GM12878 (cell line): Measurements from ENCODE around the gene PDSS2. TPM values are rescaled to one million over a fixed set of nuclear protein-coding genes. Genes with fewer than 3 reads are reported as not detected.

Experiments
- ATAC-seq: fragments of 200-7000 bp; cut with Tn5 transposase; 3 replicates; pipeline ENCODE4 v1.9.1; 2020; ENCODE audit warnings: mild to moderate bottlenecking, moderate library complexity
- BruUV-seq: library from RNA; stranded (reverse); fragments of 400-500 nt; replicated peaks from 2 replicates; lab custom pipeline; 2021; lab: Mats Ljungman, UMichigan
- CTCF ChIA-PET: fragments of 300-600 bp; sonication (Branson Sonifier 250); formaldehyde crosslinking; extraction: SDS; loops from one replicate; lab custom pipeline; 2021; ENCODE audit warnings: inconsistent platforms; lab: Yijun Ruan, JAX
- POLR2A ChIA-PET: fragments of 350-600 bp; formaldehyde crosslinking; extraction: SDS; loops from one replicate; lab custom pipeline; 2021; ENCODE audit warnings: inconsistent platforms; lab: Charles Lee
- RAD21 ChIA-PET: fragments of 300-600 bp; sonication (Branson Sonifier 250); formaldehyde crosslinking; loops from one replicate; lab custom pipeline; 2023; ENCODE audit warnings: antibody characterized with exemption; ENCODE audit not compliant: unreplicated experiment; lab: Charles Lee
- SMC1A ChIA-PET: fragments of 300-600 bp; sonication (Branson Sonifier 250); formaldehyde crosslinking; loops from one replicate; lab custom pipeline; 2023; ENCODE audit not compliant: unreplicated experiment, uncharacterized antibody; lab: Charles Lee
- DNase-seq: peaks from one replicate; pipeline ENCODE4 v3.0.0-alpha.2; 2011; ENCODE audit warnings: low read depth, low spot score
- FAIRE-seq: peaks from 3 replicates; lab custom pipeline; 2011; peaks lifted over from hg19 to GRCh38; lab: Jason Lieb, UNC
- H2AFZ ChIP-seq: 2 replicates; pipeline ENCODE4 v1.6.0; 2011; ENCODE audit warnings: low read depth, low read length, control low read depth; ENCODE audit not compliant: control insufficient read depth
- H3K27ac ChIP-seq: 2 replicates; pipeline ENCODE4 v1.5.1; 2011; ENCODE audit warnings: control low read depth; ENCODE audit not compliant: control insufficient read depth, insufficient read depth
- H3K27me3 ChIP-seq, 2 experiments: replicated peaks in 1 of 2; 2 replicates each; pipeline versions ENCODE4 v1.6.0 to v1.6.1; 2011; ENCODE audit warnings: low read length in 1 of 2; ENCODE audit not compliant: control insufficient read depth in 2 of 2, insufficient read depth in 2 of 2
- H3K36me3 ChIP-seq, 2 experiments: 2 replicates each; pipeline ENCODE4 v1.5.1; 2011; ENCODE audit warnings: low read length in 1 of 2; ENCODE audit not compliant: control insufficient read depth in 2 of 2, insufficient read depth in 2 of 2
- H3K4me1 ChIP-seq: 2 replicates; pipeline ENCODE4 v1.6.1; 2011; ENCODE audit warnings: mild to moderate bottlenecking, low read length, moderate library complexity, mixed read lengths; ENCODE audit not compliant: control insufficient read depth, insufficient read depth
- H3K4me2 ChIP-seq: 2 replicates; pipeline ENCODE4 v1.6.0; 2011; ENCODE audit warnings: control low read depth; ENCODE audit not compliant: control insufficient read depth, insufficient read depth
- H3K4me3 ChIP-seq: fragments of 200-600 bp; sonication (generic); 2 replicates; pipeline ENCODE4 v1.5.1; 2016
- H3K79me2 ChIP-seq: 2 replicates; pipeline ENCODE4 v1.6.0; 2011; ENCODE audit warnings: low read length; ENCODE audit not compliant: control insufficient read depth, insufficient read depth
- H3K9ac ChIP-seq: 2 replicates; pipeline ENCODE4 v1.8.0; 2011; ENCODE audit warnings: low read length, control low read depth, mixed read lengths; ENCODE audit not compliant: control insufficient read depth, insufficient read depth
- H3K9me3 ChIP-seq: replicated peaks from 3 replicates; pipeline ENCODE4 v1.5.1; 2011; ENCODE audit warnings: mild to moderate bottlenecking, low read length; ENCODE audit not compliant: control insufficient read depth, insufficient read depth
- H4K20me1 ChIP-seq: 2 replicates; pipeline ENCODE4 v1.6.0; 2011; ENCODE audit not compliant: control insufficient read depth, insufficient read depth
- ASH2L ChIP-seq: fragments of 300-600, 200-600 bp; sonication (generic); IDR thresholded peaks from 2 replicates; pipeline ENCODE4 v1.6.1; 2017; ENCODE audit warnings: low read depth, mild to moderate bottlenecking, borderline replicate concordance
- FOS ChIP-seq: IDR thresholded peaks from 3 replicates; pipeline ENCODE4 v1.6.1; 2011; ENCODE audit warnings: borderline replicate concordance; ENCODE audit not compliant: insufficient read length; ENCODE audit errors: extremely low read depth
- SIX5 ChIP-seq: IDR thresholded peaks from 2 replicates; pipeline ENCODE4 v1.6.1; 2011; ENCODE audit warnings: mild to moderate bottlenecking, low read depth, low read length, moderate library complexity; ENCODE audit not compliant: severe bottlenecking
- ZNF274 ChIP-seq: IDR thresholded peaks from one replicate; pipeline ENCODE4 v1.8.0; 2011; ENCODE audit not compliant: insufficient read length, insufficient read depth
- WGBS: methylation state at CpG from one replicate; pipeline ENCODE4 v1.1.6; 2016; ENCODE audit warnings: low lambda C conversion rate; ENCODE audit not compliant: insufficient replicate concordance, insufficient coverage; ENCODE audit errors: missing lambda C conversion rate; 5-methylcytosine and 5-hydroxymethylcytosine counted together
- in situ Hi-C: fragments of 300-500 bp; cut with MboI; formaldehyde crosslinking; loops from 9 replicates; pipeline ENCODE4 v1.14.3; 2018; ENCODE audit warnings: mixed read lengths
- intact Hi-C: fragments of 100-400 bp; cut with micrococcal nuclease; formaldehyde crosslinking; loops from one replicate; pipeline ENCODE4 v1.14.2; 2022; ENCODE audit not compliant: unreplicated experiment
- polyA plus RNA-seq, 11 experiments: library from polyadenylated mRNA; depleted of rRNA in 4 of 11; unstranded in 6 of 11; stranded (reverse) in 5 of 11; fragments of >200 nt; fragmentation: Nextera tagmentation in 4 of 11; fragmentation: Illumina TruSeq in 1 of 11; extraction: Ambion mirVana in 4 of 11; extraction: Trizol in 1 of 11; gene quantifications; 1 replicate in 1 of 11; 2 replicates in 10 of 11; pipeline versions ENCODE4 v1.2.1 to v1.2.3, GENCODE V29; 2011 to 2016; ENCODE audit warnings: inconsistent platforms in 2 of 11, missing spikeins in 2 of 11, low read depth in 1 of 11
- total RNA-seq, 4 experiments: library from RNA; depleted of rRNA in 3 of 4; stranded (reverse); fragments of >200 nt in 3 of 4; fragmentation: Illumina TruSeq in 1 of 4; extraction: Trizol in 1 of 4; gene quantifications; 2 replicates each; pipeline versions ENCODE4 v1.2.1 to v1.2.3, GENCODE V29; 2013 to 2021
- TF ChIP-seq, protein P1 (sequence below): fragments of 450-650 bp; IDR thresholded peaks from 2 replicates; pipeline ENCODE4 v1.6.1; 2018; ENCODE audit warnings: borderline replicate concordance, mild to moderate bottlenecking; ENCODE audit not compliant: partially characterized antibody

PDSS2 gene
- total and polyA plus RNA-seq, 10 of the 15 experiments (the other 5 are each of a cell fraction or from before 2014, with no cell fraction given), result 7.7 to 15.5 (median 9.6) TPM

DNA sequence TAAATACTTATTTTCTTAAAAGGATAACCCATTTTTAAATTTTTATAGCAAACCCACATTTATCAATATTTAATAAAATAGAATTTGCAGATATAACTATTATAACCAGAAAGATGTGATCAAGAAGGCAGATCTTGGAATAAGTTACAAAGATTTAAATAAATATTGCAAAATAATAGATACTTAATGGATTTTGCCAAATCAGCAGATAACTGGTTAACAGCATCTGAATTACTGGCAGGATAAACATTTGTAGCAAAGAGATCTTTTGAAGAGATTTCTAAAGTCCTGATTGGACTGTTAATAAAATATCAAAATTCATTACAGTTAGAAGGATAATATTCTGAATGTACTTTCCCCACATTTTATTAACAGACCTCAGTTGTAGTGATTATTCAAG is 144.2 kb downstream of the PDSS2 start (continued):
- TF ChIP-seq ASH2L (no peak), SIX5 (no peak), FOS (no peak)

DNA sequence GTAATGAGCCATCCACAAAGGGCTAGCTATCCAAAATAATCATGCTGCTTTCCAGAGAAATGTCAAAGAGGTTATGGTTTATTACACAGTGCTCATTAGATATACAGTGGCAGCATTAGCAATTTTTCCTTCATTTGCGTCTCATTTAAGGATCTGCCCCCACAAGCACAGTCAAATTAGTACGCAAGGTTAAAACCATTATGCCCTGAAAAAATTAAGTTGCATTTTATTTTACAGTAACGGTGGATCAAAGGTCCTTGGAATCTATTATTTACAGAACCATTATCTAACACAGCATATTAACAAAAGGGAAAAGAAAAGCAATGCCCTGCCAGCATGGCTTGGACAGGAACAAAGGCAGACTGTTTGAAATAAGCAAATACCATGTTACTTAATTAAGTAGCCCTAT is 144.8 kb downstream of the PDSS2 start:
- no TSS peak for BruUV-seq
- Histone ChIP-seq H3K36me3 (no peaks in the 10 kb centered on the region), H2AFZ (no peak overlapping the region), H3K4me1 (no peaks in the 10 kb centered on the region), H3K9ac (no peak overlapping the region), H3K4me3 (no peak overlapping the region), H3K4me2 (no peak overlapping the region), H3K9me3 (no peaks in the 10 kb centered on the region), H4K20me1 (no peaks in the 10 kb centered on the region), H3K27ac (no peak overlapping the region), H3K27me3 (no peaks in the 10 kb centered on the region), H3K79me2 (no peaks in the 10 kb centered on the region)
- intact Hi-C loops, result no loop called here
- ChIA-PET SMC1A (no interaction called here), RAD21 (no interaction called here), CTCF (interaction anchor here (0.6 kb wide), 1 partner anchor 29 kb away, joined by 3 read pairs; no protein-coding TSS in a partner anchor), POLR2A (no interaction called here)
- ATAC-seq, result no peak
- DNase-seq, result no peak
- 97% methylated on average over 3 of the region's 3 CpGs for WGBS
- TF ChIP-seq ZNF274, result no peak
- TF ChIP-seq, protein P1, sequence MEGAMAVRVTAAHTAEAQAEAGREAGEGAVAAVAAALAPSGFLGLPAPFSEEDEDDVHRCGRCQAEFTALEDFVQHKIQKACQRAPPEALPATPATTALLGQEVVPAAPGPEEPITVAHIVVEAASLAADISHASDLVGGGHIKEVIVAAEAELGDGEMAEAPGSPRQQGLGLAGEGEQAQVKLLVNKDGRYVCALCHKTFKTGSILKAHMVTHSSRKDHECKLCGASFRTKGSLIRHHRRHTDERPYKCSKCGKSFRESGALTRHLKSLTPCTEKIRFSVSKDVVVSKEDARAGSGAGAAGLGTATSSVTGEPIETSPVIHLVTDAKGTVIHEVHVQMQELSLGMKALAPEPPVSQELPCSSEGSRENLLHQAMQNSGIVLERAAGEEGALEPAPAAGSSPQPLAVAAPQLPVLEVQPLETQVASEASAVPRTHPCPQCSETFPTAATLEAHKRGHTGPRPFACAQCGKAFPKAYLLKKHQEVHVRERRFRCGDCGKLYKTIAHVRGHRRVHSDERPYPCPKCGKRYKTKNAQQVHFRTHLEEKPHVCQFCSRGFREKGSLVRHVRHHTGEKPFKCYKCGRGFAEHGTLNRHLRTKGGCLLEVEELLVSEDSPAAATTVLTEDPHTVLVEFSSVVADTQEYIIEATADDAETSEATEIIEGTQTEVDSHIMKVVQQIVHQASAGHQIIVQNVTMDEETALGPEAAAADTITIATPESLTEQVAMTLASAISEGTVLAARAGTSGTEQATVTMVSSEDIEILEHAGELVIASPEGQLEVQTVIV, result no peak
- FAIRE-seq, result no peak
- in situ Hi-C loops, result no loop called here
